HepG2 (cell line): ENCODE results near the gene ARHGAP5. TPM values are rescaled to one million over a fixed set of nuclear protein-coding genes. Genes with fewer than 3 reads are reported as not detected.
A peak's percentile ranks its signal among the peaks of the same experiment; 100 is the strongest.
"Not testable (repeated sequence)": the region's sequence is repeated elsewhere in the genome, so short reads cannot be mapped to it uniquely, and the experiment has no call there.

Experiments used
- ATAC-seq: fragments of 200-7000 bp; cut with Tn5 transposase; 3 replicates; pipeline ENCODE4 v1.9.1; 2020; ENCODE audit warnings: mild to moderate bottlenecking, moderate library complexity
- BruUV-seq: library from RNA; stranded (reverse); fragments of 400-500 nt; replicated peaks from 2 replicates; lab custom pipeline; 2021; lab: Mats Ljungman, UMichigan
- CTCF ChIA-PET: fragments of 300-600 bp; formaldehyde crosslinking; extraction: SDS; loops from one replicate; lab custom pipeline; 2021; ENCODE audit warnings: low total read pairs, inconsistent platforms, low intra/inter-chr PET ratio; lab: Yijun Ruan, JAX
- POLR2A ChIA-PET: fragments of 350-600 bp; sonication (Branson Sonifier 250); formaldehyde crosslinking; loops from one replicate; lab custom pipeline; 2020; ENCODE audit warnings: antibody characterized with exemption, inconsistent platforms; lab: Yijun Ruan, JAX
- DNase-seq: peaks from one replicate; pipeline ENCODE4 v3.0.0-alpha.2; 2015; ENCODE audit warnings: low spot score
- FAIRE-seq: peaks from 3 replicates; lab custom pipeline; 2011; peaks lifted over from hg19 to GRCh38; lab: Jason Lieb, UNC
- H2AFZ ChIP-seq: one replicate; pipeline ENCODE4 v1.6.1; 2011; ENCODE audit warnings: low read length, inconsistent platforms
- H3K27ac ChIP-seq: fragments of 300-600 bp; 3 replicates; pipeline ENCODE4 v1.8.0; 2011; ENCODE audit warnings: mixed run types, mild to moderate bottlenecking, mixed read lengths, low read length, inconsistent platforms; ENCODE audit not compliant: insufficient read depth; ENCODE audit errors: extremely low read length
- H3K27me3 ChIP-seq, 2 experiments: fragments of 200-600 bp in 1 of 2; 2 replicates in 1 of 2; 3 replicates in 1 of 2; pipeline versions ENCODE4 v1.6.0 to v1.8.0; 2011; ENCODE audit warnings: low read length in 2 of 2, mild to moderate bottlenecking in 2 of 2, moderate library complexity in 2 of 2, inconsistent platforms in 1 of 2; ENCODE audit not compliant: insufficient read depth in 2 of 2, control insufficient read depth in 1 of 2
- H3K36me3 ChIP-seq, 2 experiments: fragments of 200-600 bp in 1 of 2; replicated peaks in 1 of 2; 2 replicates in 1 of 2; 3 replicates in 1 of 2; pipeline versions ENCODE4 v1.5.1 to v1.8.0; 2011; ENCODE audit warnings: low read length in 2 of 2, inconsistent platforms in 1 of 2; ENCODE audit not compliant: insufficient read depth in 2 of 2, control insufficient read depth in 1 of 2
- H3K4me1 ChIP-seq: 2 replicates; pipeline ENCODE4 v1.5.1; 2012; ENCODE audit warnings: low read length, inconsistent platforms; ENCODE audit not compliant: insufficient read depth
- H3K4me2 ChIP-seq: 2 replicates; pipeline ENCODE4 v1.6.0; 2011; ENCODE audit warnings: low read depth, low read length, inconsistent platforms
- H3K4me3 ChIP-seq, 3 experiments: fragments of 200-600 bp in 1 of 3; sonication (generic), shearing (Covaris generic) in 1 of 3; replicated peaks in 1 of 3; 2 replicates each; pipeline ENCODE4 v1.5.1; 2011 to 2016; ENCODE audit warnings: low read length in 3 of 3, inconsistent platforms in 2 of 3, low read depth in 2 of 3, mild to moderate bottlenecking in 2 of 3, control low read depth in 1 of 3, mixed read lengths in 1 of 3; ENCODE audit not compliant: insufficient read depth in 1 of 3
- H3K79me2 ChIP-seq: one replicate; pipeline ENCODE4 v1.6.1; 2011; ENCODE audit warnings: low read length, inconsistent platforms; ENCODE audit not compliant: insufficient read depth
- H3K9ac ChIP-seq: 2 replicates; pipeline ENCODE4 v1.6.0; 2011; ENCODE audit warnings: mild to moderate bottlenecking, low read depth, low read length, inconsistent platforms; ENCODE audit not compliant: insufficient read depth
- H3K9me3 ChIP-seq: 2 replicates; pipeline ENCODE4 v1.5.1; 2012; ENCODE audit warnings: mild to moderate bottlenecking, low read length
- H4K20me1 ChIP-seq: 2 replicates; pipeline ENCODE4 v1.6.0; 2011; ENCODE audit warnings: inconsistent platforms, mild to moderate bottlenecking, low read length, moderate library complexity; ENCODE audit not compliant: insufficient read depth
- AGO2 ChIP-seq: fragments of 200-400 bp; formaldehyde crosslinking; optimal IDR thresholded peaks from 2 replicates; pipeline ENCODE3; 2017; ENCODE audit warnings: mild to moderate bottlenecking, low read depth, low read length, moderate library complexity
- GABPB1 ChIP-seq: IDR thresholded peaks from 2 replicates; pipeline ENCODE4 v1.6.1; 2016; ENCODE audit warnings: mild to moderate bottlenecking, missing genetic modification reagents, moderate library complexity, missing compliant biosample characterization
- PCBP1 ChIP-seq: fragments of 200-400 bp; formaldehyde crosslinking; IDR thresholded peaks from 2 replicates; pipeline ENCODE4 v1.6.1; 2017; ENCODE audit warnings: mild to moderate bottlenecking, low read depth, low read length, borderline replicate concordance
- PITX1 ChIP-seq: sonication (generic); formaldehyde crosslinking; IDR thresholded peaks from 2 replicates; pipeline ENCODE4 v1.5.1; 2020; ENCODE audit warnings: mild to moderate bottlenecking, missing genetic modification reagents
- ZFP90 ChIP-seq: sonication (generic); formaldehyde crosslinking; IDR thresholded peaks from 2 replicates; pipeline ENCODE4 v1.8.0; 2022; ENCODE audit warnings: missing genetic modification reagents, mild to moderate bottlenecking, inconsistent platforms, borderline replicate concordance
- ZMYM4 ChIP-seq: sonication (generic); formaldehyde crosslinking; IDR thresholded peaks from 2 replicates; pipeline ENCODE4 v1.8.1; 2023; ENCODE audit warnings: mild to moderate bottlenecking, missing genetic modification reagents
- ZNF274 ChIP-seq: sonication (generic); formaldehyde crosslinking; IDR thresholded peaks from 2 replicates; pipeline ENCODE4 v1.5.1; 2020; ENCODE audit warnings: mild to moderate bottlenecking, missing genetic modification reagents
- ZNF768 ChIP-seq: sonication (generic); formaldehyde crosslinking; IDR thresholded peaks from 2 replicates; pipeline ENCODE4 v1.4.0; 2020; ENCODE audit warnings: missing genetic modification reagents
- WGBS: methylation state at CpG from one replicate; pipeline ENCODE4 v1.1.6; 2017; ENCODE audit warnings: low lambda C conversion rate; 5-methylcytosine and 5-hydroxymethylcytosine counted together
- in situ Hi-C: cut with HindIII; loops from 2 replicates; pipeline ENCODE4 v1.10.0; 2017; ENCODE audit warnings: low pct_unique_long_range_greater_than_20kb; ENCODE audit not compliant: extremely low pct_ligation_motif_present
- intact Hi-C: fragments of 100-400 bp; cut with micrococcal nuclease; formaldehyde crosslinking; loops from one replicate; pipeline ENCODE4 v1.10.0; 2022; ENCODE audit not compliant: unreplicated experiment
- polyA plus RNA-seq, 8 experiments: library from polyadenylated mRNA; depleted of rRNA in 3 of 8; stranded (reverse) in 7 of 8; unstranded in 1 of 8; fragments of >200 nt; fragmentation: Illumina TruSeq in 4 of 8; extraction: Trizol in 4 of 8; gene quantifications; 2 replicates each; pipeline versions ENCODE4 v1.2.1 to v1.2.3, GENCODE V29; 2011 to 2016; ENCODE audit warnings: low read depth in 4 of 8, missing spikeins in 1 of 8, mixed read lengths in 1 of 8; ENCODE audit not compliant: insufficient read depth in 1 of 8
- total RNA-seq, 5 experiments: library from RNA; depleted of rRNA; stranded (reverse); fragments of >200 nt; fragmentation: Illumina TruSeq; extraction: Trizol; gene quantifications; 2 replicates each; pipeline ENCODE4 v1.2.3, GENCODE V29; 2016; ENCODE audit warnings: low read depth in 1 of 5
- TF ChIP-seq, protein P1 (sequence below): IDR thresholded peaks from 2 replicates; pipeline ENCODE4 v1.6.1; 2016; ENCODE audit warnings: mild to moderate bottlenecking
- TF ChIP-seq, protein P2 (sequence below): sonication (generic); formaldehyde crosslinking; IDR thresholded peaks from 2 replicates; pipeline ENCODE4 v1.5.1; 2020; ENCODE audit warnings: mild to moderate bottlenecking, missing genetic modification reagents

Gene ARHGAP5
- total and polyA plus RNA-seq, 2 of the 13 experiments (the other 11 are each of a cell fraction or from before 2014, with no cell fraction given), result 33.7 to 144 TPM

DNA sequence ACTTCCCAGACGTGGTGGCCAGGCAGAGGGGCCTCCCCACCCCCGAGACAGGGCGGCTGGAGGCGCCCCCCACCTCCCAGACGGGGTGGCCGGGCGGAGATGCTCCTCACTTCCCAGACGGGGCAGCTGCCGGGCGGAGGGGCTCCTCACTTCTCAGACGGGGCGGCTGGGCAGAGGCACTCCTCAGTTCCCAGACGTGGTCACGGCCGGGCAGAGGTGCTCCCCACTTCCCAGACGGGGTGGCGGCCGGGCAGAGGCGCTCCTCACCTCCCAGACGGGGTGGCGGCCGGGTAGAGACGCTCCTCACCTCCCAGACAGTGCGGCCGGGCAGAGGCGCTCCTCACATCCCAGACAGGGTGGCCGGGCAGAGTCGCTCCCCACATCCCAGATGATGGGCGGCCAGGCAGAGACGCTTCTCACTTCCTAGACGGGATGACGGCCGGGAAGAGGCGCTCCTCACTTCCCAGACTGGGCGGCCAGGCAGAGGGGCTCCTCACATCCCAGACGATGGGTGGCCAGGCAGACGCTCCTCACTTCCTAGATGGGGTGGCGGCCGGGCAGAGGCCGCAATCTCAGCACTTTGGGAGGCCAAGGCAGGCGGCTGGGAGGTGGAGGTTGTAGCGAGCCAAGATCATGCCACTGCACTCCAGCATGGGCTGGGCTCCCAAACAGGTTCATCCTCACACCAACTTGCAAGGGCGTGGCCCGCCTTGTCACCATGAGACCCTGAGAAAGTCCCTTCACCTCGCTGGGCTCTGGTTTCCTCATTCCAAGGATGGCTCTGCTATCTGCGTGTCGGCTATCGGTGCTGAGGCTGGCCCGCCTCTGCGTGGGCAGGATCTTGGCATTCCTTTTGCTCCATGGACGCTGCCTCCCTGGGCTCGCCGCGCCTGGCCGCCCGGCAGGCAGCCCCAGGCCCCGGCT lies 50.9 kb downstream of the ARHGAP5 start:
- H3K27ac ChIP-seq, CTCF ChIA-PET, DNase-seq, H4K20me1 ChIP-seq, H3K27me3 ChIP-seq, FAIRE-seq, POLR2A ChIA-PET, H3K4me2 ChIP-seq, intact Hi-C loops, H3K4me1 ChIP-seq, in situ Hi-C loops, H3K9ac ChIP-seq, H2AFZ ChIP-seq, H3K4me3 ChIP-seq, BruUV-seq, H3K9me3 ChIP-seq: not testable (repeated sequence)
- Histone ChIP-seq H3K79me2 (peaks cover 56% of the 10 kb centered on the region), H3K36me3 (peaks cover 1 to 20% of the 10 kb centered on the region in 2 experiments; a peak in 1 of 5 replicates)
- 98% methylated on average over 53 of the region's 57 CpGs for WGBS
- TF ChIP-seq ZNF274 (CRISPR knock-in tag), result peak; percentile 15; the same call in 1 of the 2 replicates
- TF ChIP-seq PITX1 (CRISPR knock-in tag), result 0 out of 2 replicates have a peak, but pooled peaks have one; percentile 53
- TF ChIP-seq, protein P1, sequence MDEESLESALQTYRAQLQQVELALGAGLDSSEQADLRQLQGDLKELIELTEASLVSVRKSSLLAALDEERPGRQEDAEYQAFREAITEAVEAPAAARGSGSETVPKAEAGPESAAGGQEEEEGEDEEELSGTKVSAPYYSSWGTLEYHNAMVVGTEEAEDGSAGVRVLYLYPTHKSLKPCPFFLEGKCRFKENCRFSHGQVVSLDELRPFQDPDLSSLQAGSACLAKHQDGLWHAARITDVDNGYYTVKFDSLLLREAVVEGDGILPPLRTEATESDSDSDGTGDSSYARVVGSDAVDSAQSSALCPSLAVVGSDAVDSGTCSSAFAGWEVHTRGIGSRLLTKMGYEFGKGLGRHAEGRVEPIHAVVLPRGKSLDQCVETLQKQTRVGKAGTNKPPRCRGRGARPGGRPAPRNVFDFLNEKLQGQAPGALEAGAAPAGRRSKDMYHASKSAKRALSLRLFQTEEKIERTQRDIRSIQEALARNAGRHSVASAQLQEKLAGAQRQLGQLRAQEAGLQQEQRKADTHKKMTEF (CRISPR knock-in tag), result 0 out of 2 replicates have a peak, but pooled peaks have one; percentile 14
- peak; percentile 63; the same call in 1 of the 2 replicates for TF ChIP-seq ZNF768 (CRISPR knock-in tag)
- TF ChIP-seq ZMYM4, result peak; percentile 13; the same call in 1 of the 2 replicates
- 0 out of 2 replicates have a peak, but pooled peaks have one; percentile 45 for TF ChIP-seq ZFP90 (CRISPR knock-in tag)
- TF ChIP-seq GABPB1 (CRISPR knock-in tag), result peak; percentile 29; the same call in 1 of the 2 replicates
- peak; percentile 78 for TF ChIP-seq AGO2
- TF ChIP-seq, protein P2, sequence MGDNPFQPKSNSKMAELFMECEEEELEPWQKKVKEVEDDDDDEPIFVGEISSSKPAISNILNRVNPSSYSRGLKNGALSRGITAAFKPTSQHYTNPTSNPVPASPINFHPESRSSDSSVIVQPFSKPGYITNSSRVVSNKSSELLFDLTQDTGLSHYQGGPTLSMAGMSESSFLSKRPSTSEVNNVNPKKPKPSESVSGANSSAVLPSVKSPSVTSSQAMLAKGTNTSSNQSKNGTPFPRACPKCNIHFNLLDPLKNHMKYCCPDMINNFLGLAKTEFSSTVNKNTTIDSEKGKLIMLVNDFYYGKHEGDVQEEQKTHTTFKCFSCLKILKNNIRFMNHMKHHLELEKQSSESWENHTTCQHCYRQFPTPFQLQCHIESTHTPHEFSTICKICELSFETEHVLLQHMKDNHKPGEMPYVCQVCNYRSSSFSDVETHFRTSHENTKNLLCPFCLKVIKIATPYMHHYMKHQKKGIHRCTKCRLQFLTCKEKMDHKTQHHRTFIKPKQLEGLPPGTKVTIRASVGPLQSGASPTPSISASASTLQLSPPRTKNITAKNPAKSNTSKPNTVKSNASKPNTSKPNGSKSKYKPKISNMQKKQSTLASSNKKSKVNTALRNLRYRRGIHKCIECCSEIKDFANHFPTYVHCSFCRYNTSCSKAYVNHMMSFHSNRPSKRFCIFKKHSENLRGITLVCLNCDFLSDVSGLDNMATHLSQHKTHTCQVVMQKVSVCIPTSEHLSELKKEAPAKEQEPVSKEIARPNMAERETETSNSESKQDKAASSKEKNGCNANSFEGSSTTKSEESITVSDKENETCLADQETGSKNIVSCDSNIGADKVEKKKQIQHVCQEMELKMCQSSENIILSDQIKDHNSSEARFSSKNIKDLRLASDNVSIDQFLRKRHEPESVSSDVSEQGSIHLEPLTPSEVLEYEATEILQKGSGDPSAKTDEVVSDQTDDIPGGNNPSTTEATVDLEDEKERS (CRISPR knock-in tag), result peak; percentile 78; the same call in 1 of the 2 replicates
- TF ChIP-seq PCBP1, result 0 out of 2 replicates have a peak, but pooled peaks have one; percentile 14
- peak; percentile 39 for ATAC-seq
